ENCODE results near the gene PARP15.
A peak's percentile ranks its signal among the peaks of the same experiment; 100 is the strongest.
"Not testable (repeated sequence)": the region's sequence is repeated elsewhere in the genome, so short reads cannot be mapped to it uniquely, and the experiment has no call there.

PARP15 gene

DNA sequence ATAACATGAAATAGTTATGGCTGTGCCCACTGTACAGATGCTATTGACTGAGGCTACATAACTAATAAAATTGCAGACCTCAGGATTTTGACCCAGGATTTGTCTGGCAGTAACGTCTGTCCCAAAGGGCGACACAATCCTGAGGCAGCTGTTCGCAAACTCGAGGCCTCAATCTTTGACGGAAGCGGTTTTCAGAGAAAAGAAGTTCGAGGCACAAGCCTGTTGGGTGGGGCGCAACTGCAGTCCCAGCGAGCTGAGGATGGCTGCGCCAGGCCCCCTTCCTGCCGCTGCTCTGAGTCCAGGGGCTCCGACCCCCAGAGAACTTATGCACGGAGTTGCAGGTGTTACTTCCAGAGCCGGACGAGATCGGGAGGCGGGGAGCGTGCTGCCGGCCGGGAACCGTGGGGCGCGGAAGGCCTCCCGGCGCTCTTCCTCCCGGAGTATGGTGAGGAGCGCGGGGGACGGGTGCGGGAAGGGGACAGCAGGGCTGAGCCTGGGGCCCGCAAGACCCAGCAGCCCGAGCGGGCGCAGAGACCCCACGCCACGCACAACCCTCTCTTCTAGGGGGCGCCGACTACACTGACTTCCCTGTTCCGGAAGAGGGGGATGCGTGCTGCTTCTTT, at the start of gene PARP15:
TSS of gene PARP15 (plus strand) at position 242 of the 623 bp plus-strand sequence. CDS start at position 260, 18 bp downstream.
- no peak for DNase-seq (ENCODE audit: low read depth)

- no peak for DNase-seq (ENCODE audit: low read depth)
These were observed 47.3 kb upstream of the PARP15 start for GRCh38 chr3:122530164-122530563.

- no peak for DNase-seq (ENCODE audit: low read depth)
These were observed 44.0 kb upstream of the PARP15 start for GRCh38 chr3:122533480-122533879.

DNA sequence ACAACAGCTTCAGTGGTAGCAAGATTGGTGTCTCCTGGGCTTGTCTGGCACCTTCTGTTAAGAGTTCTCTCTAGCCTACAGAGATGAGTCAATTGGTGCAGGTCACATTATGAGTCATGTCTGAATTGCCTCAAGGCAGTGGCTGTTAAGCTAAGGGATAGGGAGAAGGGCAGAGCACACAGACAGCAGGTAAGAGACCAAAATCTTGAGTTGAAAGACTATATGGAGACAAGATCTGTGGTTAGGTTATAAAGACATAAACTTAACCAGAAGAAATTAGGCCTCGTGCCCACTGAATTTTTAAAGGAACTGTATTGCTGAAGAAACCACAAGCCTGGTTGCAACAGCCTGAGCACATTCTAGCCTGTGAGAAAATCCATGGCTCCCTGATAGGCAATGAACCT, 43.5 kb upstream of the PARP15 start:
- DNase-seq (ENCODE audit: low read depth), result peak; percentile 86

DNA sequence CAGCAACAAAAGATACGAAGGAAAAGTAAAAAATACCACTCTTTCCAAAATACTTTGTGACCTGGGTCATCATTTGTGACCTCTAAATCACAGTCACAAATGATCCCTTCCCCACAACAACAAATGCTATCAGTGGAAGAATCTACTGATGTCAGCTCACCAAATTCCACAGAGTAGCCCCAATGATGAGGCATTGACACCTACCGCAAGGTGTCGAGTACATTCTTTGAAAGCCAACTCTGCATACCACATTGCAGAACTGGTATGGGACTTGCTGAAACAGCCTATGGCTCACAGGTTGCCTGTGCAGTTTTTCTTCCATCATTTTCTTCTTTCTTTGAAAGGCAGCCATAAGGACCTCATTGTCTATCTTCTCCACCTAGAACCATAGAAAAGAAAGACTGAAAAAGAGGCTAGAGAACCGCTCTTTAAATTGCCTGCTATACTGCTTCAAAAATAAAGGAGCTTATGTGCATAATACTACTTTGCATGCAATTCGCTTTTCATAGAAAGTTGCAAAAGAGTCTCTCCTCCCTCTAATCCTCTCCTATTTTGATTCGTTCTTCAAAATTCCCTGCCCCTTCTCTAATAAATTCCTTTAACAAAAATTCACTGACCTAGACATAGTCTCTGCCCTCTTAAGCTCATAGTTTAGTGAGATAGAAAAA, 41.4 kb upstream of the PARP15 start:
- DNase-seq (ENCODE audit: low read depth), result no peak

DNA sequence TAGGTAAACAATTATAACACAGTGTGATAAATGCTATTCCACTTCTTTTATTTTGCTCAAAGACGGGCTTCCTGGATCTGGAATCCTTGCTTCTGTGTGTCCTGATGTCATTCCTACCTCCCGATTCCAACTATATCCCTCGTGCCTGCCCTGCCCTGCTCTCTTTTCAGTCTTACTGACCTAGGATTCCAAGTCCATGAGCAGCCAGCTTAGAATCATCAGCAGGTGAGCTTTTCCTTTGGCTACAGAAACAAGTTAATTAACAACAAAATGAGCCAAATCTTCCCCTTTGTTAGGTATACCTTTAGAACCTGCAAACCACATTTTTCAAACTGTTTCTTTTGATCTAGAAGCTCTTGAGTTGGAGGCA, 40.8 kb upstream of the PARP15 start:
- DNase-seq (ENCODE audit: low read depth), result no peak

DNA sequence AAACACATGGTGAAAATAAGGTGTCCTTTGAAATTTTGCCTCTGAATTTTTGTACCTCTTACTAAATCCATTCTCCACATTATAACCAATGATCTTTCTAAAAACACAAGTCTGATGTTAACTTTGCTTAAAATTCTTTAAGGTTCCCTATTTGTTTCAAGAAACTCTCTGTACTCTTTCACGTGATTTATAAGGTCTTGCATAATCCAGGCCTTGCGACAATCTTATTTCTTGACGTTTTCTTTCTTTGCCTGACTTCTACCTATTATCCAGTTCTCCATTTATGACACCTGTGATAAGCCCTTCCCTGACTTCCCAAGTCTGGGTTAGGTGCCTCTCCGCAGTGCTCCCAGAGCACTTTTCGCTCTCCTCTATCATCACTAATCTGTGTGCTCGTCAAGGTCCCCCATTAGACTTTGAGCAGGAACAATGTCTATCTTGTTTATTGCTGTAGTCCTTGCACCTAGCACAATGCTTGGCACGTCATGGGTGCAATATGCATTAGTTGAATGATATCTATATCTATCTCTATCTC, 38.4 kb upstream of the PARP15 start:
- peak; percentile 34 for DNase-seq (ENCODE audit: low read depth)

GRCh38 chr3:122546151-122546550, 31.3 kb upstream of the PARP15 start:
- DNase-seq (ENCODE audit: low read depth), result no peak

- no peak for DNase-seq (ENCODE audit: low read depth)
These were observed 29.4 kb upstream of the PARP15 start for GRCh38 chr3:122548076-122548475.

DNA sequence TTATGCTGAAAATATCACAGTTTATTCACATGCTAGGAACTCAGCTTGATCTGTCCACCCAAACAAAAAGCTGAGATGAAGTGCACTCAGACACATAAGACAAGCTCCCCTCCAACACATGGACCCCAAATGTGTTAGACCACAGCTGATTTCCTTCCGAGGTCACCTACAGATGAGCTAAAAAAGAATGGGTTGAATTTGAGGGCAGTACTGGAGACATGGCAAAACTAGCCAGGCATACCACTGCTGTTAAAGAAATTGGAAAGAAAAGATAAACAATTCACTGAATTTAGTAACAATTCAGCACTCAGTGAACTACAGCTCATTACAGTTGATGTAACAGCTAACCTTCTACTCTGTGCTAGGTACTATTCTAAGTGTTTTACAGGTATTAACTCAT, 28.8 kb upstream of the PARP15 start:
- DNase-seq (ENCODE audit: low read depth), result no peak

GRCh38 chr3:122553171-122553570, 24.3 kb upstream of the PARP15 start:
- DNase-seq (ENCODE audit: low read depth), result no peak

GRCh38 chr3:122555275-122556071, 22.0 kb upstream of the PARP15 start:
- peak; percentile 82 for DNase-seq (ENCODE audit: low read depth)

DNA sequence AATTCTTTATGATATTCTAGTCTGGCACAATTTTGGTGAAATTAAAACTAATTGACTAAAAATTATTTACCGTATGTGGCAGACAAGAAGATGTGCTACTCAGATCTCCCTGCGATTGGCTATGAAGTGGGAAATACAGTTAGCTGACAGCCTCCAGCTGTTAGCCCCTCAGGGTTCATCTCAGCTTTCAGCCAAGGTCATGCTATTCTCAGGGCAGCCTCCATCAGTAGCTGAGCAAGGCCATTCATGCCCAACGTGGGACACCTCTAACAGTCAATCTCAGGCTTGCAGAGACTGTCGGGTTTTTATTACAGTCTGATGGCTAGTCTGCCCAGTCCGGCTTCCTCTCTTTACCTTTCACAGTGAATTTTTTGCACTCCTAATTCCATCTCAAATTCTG, 20.1 kb upstream of the PARP15 start:
- no peak for DNase-seq (ENCODE audit: low read depth)

DNA sequence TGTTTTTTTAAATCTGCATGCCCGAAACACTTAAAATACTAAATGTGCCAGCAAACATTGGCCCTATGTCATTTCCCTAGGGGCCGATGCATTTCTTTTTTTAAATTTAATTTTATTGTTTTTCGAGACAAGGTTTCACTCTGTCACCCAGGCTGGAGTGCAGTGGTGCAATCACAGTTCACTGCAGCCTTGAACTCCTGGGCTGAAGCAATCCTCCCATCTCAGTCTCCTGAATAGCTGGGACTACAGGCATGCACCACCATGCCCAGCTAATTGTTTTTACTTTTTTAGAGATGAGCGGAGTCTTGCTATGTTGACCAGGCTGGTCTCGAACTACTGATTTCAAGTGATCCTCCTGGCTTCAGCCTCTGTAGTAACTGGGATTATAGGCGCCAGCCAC, 18.8 kb upstream of the PARP15 start:
- DNase-seq (ENCODE audit: low read depth), result no peak

GRCh38 chr3:122559906-122560305, 17.5 kb upstream of the PARP15 start:
- no peak for DNase-seq (ENCODE audit: low read depth)

GRCh38 chr3:122560680-122561079, 16.8 kb upstream of the PARP15 start:
- peak; percentile 70 for DNase-seq (ENCODE audit: low read depth)

- DNase-seq (ENCODE audit: low read depth), result no peak
These were observed 14.3 kb upstream of the PARP15 start for GRCh38 chr3:122562923-122563716.

DNA sequence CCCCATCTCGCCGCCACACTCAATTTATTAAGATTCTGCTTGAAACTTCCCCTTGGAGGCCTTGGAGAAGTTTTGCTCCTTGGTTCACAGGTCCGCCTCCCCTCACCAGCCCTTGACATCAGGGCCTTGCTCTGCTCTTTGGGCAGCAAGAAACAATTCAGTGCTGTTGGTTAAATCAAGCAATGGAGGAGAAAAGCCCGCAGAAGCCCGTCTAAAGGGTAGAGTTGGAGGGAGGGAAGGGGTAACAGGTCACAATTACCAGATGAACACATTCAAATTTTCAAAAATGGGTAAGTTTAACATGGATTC, 13.8 kb upstream of the PARP15 start:
- DNase-seq (ENCODE audit: low read depth), result no peak

- peak; percentile 77 for DNase-seq (ENCODE audit: low read depth)
These were observed 13.1 kb upstream of the PARP15 start, which contains the start of the genes DTX3L and PARP9 for GRCh38 chr3:122564155-122564912. Gene DTX3L, plus strand, starts transcription at chr3:122564338. Its CDS starts 89 bp downstream, at chr3:122564427. Gene PARP9, minus strand, starts transcription at chr3:122564300. Its CDS starts 4,680 bp downstream, at chr3:122559620.

DNA sequence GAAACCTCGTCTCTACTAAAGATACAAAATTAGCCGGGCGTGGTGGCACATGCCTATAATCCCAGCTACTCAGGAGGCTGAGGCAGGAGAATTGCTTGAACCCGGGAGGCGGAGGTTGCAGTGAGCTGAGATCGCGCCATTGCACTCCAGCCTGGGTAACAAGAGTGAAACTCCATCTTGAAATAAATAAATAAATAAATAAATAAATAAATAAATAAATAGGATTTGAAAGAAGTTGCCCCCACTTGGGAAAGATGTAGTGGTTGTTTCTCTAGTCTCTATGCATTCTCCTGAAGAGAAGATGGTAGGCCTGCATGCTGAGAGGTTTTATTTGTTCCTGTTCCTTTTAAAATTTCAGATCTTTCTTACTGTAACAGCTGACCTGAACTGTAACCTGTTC, 9.3 kb upstream of the PARP15 start:
- not testable (repeated sequence) for DNase-seq (ENCODE audit: low read depth)

- DNase-seq (ENCODE audit: low read depth), result peak; percentile 19
These were observed 8.7 kb upstream of the PARP15 start for GRCh38 chr3:122568755-122569154.

Measured in amniotic epithelial cell (primary cell).